ENCODE data around the gene UTP14A.

DNA sequence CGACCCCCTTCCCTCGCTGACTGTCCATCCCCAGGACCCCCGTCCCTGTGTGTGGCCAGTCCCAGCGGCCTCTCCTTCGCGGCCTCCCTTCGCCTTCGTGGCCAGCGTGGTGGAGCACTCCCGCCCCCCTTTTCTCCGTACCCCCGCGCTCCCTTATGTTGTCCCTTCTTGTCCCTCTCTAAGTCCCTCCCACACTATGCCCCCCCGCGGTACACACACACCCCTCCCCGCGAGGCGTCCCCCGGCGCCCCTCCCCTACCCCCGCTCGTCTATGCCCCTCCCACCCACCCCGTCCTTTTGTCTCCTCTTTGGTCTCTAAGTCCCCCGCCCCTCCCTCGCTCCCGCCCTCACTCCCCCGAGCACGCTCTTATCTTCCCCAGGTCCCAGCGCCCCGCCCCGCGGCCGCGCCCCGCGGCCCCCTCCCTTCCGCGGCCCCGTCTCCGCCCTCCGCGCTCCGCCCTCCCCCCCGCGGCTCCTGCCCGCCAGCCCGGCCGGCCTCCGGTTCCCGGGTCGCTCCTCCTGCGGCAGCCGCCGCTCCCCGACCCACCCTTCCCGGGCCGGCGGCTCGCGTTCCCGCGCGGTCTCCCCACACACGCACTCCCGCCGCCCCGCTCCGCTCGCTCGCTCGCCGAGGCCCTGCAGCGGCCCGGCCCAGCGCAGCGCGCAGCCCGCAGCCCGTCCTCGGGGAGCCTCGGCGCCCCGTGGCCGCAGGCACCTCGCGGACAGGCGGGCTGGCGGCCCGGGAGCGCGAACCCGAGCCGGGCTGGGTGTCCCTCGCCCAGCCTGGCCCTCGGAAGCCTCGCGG is 26.3 kb downstream of the UTP14A start:
- no peak for TF ChIP-seq EZH2 (IDR thresholded peaks at IDR 0.05; ENCODE audit: insufficient read depth, poor library complexity, severe bottlenecking)
- TF ChIP-seq EZH2phosphoT487 (IDR thresholded peaks at IDR 0.05; ENCODE audit: insufficient read depth, low read depth) = no peak

All from GM23248 (cell line).